CD14-positive monocyte (primary cell): Measurements from ENCODE around the gene CLASP1. TPM values are rescaled to one million over a fixed set of nuclear protein-coding genes. Genes with fewer than 3 reads are reported as not detected.

ENCODE experiments used
- DNase-seq, 3 donors: peaks; one replicate each; pipeline ENCODE4 v3.0.0-alpha.2; 2011 to 2022
- H2AFZ ChIP-seq: 2 replicates; pipeline ENCODE4 v1.6.0; 2012; ENCODE audit warnings: mild to moderate bottlenecking, low read depth, low read length, inconsistent platforms; ENCODE audit not compliant: insufficient read depth, poor library complexity, severe bottlenecking
- H3K27ac ChIP-seq, 2 donors: 1 replicate in 1 of 2; 2 replicates in 1 of 2; pipeline ENCODE4 v1.5.1; 2012 to 2013; ENCODE audit warnings: low read length in 2 of 2, control low read depth in 1 of 2, inconsistent platforms in 1 of 2, low read depth in 1 of 2, mild to moderate bottlenecking in 1 of 2
- H3K27me3 ChIP-seq, 2 donors: one replicate each; pipeline versions ENCODE4 v1.6.0 to v1.6.1; 2011 to 2013; ENCODE audit warnings: low read length in 2 of 2; ENCODE audit not compliant: control insufficient read depth in 2 of 2, insufficient read depth in 2 of 2
- H3K36me3 ChIP-seq, 2 donors: replicated peaks in 1 of 2; 1 replicate in 1 of 2; 2 replicates in 1 of 2; pipeline versions ENCODE4 v1.5.1 to v1.6.1; 2012 to 2013; ENCODE audit warnings: low read length in 2 of 2, control low read depth in 1 of 2, inconsistent platforms in 1 of 2, mild to moderate bottlenecking in 1 of 2; ENCODE audit not compliant: insufficient read depth in 2 of 2, control insufficient read depth in 1 of 2
- H3K4me1 ChIP-seq, 2 donors: 1 replicate in 1 of 2; 2 replicates in 1 of 2; pipeline versions ENCODE4 v1.5.1 to v1.6.1; 2012 to 2013; ENCODE audit warnings: low read length in 2 of 2, control low read depth in 1 of 2, inconsistent platforms in 1 of 2, mild to moderate bottlenecking in 1 of 2, moderate library complexity in 1 of 2; ENCODE audit not compliant: insufficient read depth in 2 of 2, control insufficient read depth in 1 of 2
- H3K4me2 ChIP-seq: replicated peaks from 2 replicates; pipeline ENCODE3; 2012; ENCODE audit warnings: low read length, moderate library complexity, mild to moderate bottlenecking; ENCODE audit not compliant: poor library complexity, severe bottlenecking; ENCODE audit errors: extremely low read depth
- H3K4me3 ChIP-seq, 3 experiments: fragments of 200-600 bp in 1 of 3; sonication (generic) in 1 of 3; replicated peaks in 1 of 3; 1 replicate in 2 of 3; 2 replicates in 1 of 3; pipeline ENCODE4 v1.5.1; 2011 to 2013; ENCODE audit warnings: low read length in 3 of 3, mild to moderate bottlenecking in 3 of 3, control low read depth in 2 of 3, low read depth in 2 of 3, inconsistent platforms in 1 of 3, moderate library complexity in 1 of 3
- H3K79me2 ChIP-seq: 2 replicates; pipeline ENCODE4 v1.6.0; 2012; ENCODE audit warnings: mild to moderate bottlenecking, control low read depth, inconsistent platforms, low read length, moderate library complexity; ENCODE audit not compliant: insufficient read depth
- H3K9ac ChIP-seq: 2 replicates; pipeline ENCODE4 v1.6.0; 2017; ENCODE audit warnings: low read length, mild to moderate bottlenecking; ENCODE audit not compliant: insufficient read depth, poor library complexity, severe bottlenecking
- H3K9me3 ChIP-seq, 2 donors: replicated peaks in 1 of 2; 1 replicate in 1 of 2; 2 replicates in 1 of 2; pipeline versions ENCODE4 v1.5.1 to v1.6.1; 2012 to 2013; ENCODE audit warnings: low read length in 2 of 2, control low read depth in 1 of 2; ENCODE audit not compliant: control insufficient read depth in 1 of 2, insufficient read depth in 1 of 2
- H4K20me1 ChIP-seq: 2 replicates; pipeline ENCODE4 v1.6.0; 2012; ENCODE audit warnings: mild to moderate bottlenecking, low read length, control low read depth, moderate library complexity; ENCODE audit not compliant: insufficient read depth
- H3K27ac Mint-ChIP-seq, 7 donors: one replicate each; pipeline ENCODE4 v1.8.0; 2020; ENCODE audit warnings: mild to moderate bottlenecking in 7 of 7, mixed read lengths in 7 of 7, moderate library complexity in 6 of 7, inconsistent platforms in 2 of 7
- H3K27me3 Mint-ChIP-seq, 3 donors: one replicate each; pipeline ENCODE4 v1.8.0; 2021 to 2022; ENCODE audit warnings: low read depth in 3 of 3, mild to moderate bottlenecking in 3 of 3, mixed read lengths in 3 of 3, moderate library complexity in 3 of 3, inconsistent platforms in 1 of 3
- H3K36me3 Mint-ChIP-seq, 2 donors: one replicate each; pipeline ENCODE4 v1.8.0; 2020; ENCODE audit warnings: mixed read lengths in 2 of 2, inconsistent platforms in 1 of 2, mild to moderate bottlenecking in 1 of 2
- H3K4me1 Mint-ChIP-seq: one replicate; pipeline ENCODE4 v1.8.0; 2020; ENCODE audit warnings: mild to moderate bottlenecking, mixed read lengths
- H3K4me3 Mint-ChIP-seq, 2 donors: one replicate each; pipeline ENCODE4 v1.8.0; 2020; ENCODE audit warnings: mild to moderate bottlenecking in 2 of 2, mixed read lengths in 2 of 2, moderate library complexity in 1 of 2
- H3K9me3 Mint-ChIP-seq, 7 donors: one replicate each; pipeline ENCODE4 v1.8.0; 2020 to 2022; ENCODE audit warnings: mixed read lengths in 7 of 7, mild to moderate bottlenecking in 6 of 7, moderate library complexity in 6 of 7, inconsistent platforms in 2 of 7
- WGBS: methylation state at CpG from one replicate; pipeline ENCODE4 v1.1.5; 2013; ENCODE audit warnings: missing lambda C conversion rate; ENCODE audit not compliant: insufficient coverage; 5-methylcytosine and 5-hydroxymethylcytosine counted together
- intact Hi-C, 2 donors: fragments of 100-400 bp; cut with micrococcal nuclease; formaldehyde crosslinking; loops; one replicate each; pipeline versions ENCODE4 v1.15.0 to v1.15.1; 2023
- polyA plus RNA-seq, 3 donors: library from polyadenylated mRNA; depleted of rRNA in 1 of 3; unstranded in 2 of 3; stranded (reverse) in 1 of 3; fragments of 300-500 nt in 2 of 3; fragments of >200 nt in 1 of 3; fragmentation: Illumina TruSeq in 2 of 3; gene quantifications; 1 replicate in 2 of 3; 2 replicates in 1 of 3; pipeline ENCODE4 v1.2.3, GENCODE V29; 2012 to 2021
- TF ChIP-seq, protein P1 (sequence below): fragments of 200-600 bp; IDR thresholded peaks from one replicate; pipeline ENCODE4 v1.8.0; 2022; ENCODE audit warnings: antibody characterized with exemption, mild to moderate bottlenecking

Gene CLASP1
- polyA plus RNA-seq, 3 donors, result 4.8 to 8.1 (median 7.6) TPM

GRCh38 chr2:121613774-121614173, 35.5 kb downstream of the CLASP1 start:
- WGBS, result 100% methylated on average over 1 of the region's 1 CpG
- no peak overlapping the region for H3K4me3 Mint-ChIP-seq
- H3K36me3 ChIP-seq, result peaks cover 5 to 19% of the 10 kb centered on the region in 2 donors
- TF ChIP-seq, protein P1, sequence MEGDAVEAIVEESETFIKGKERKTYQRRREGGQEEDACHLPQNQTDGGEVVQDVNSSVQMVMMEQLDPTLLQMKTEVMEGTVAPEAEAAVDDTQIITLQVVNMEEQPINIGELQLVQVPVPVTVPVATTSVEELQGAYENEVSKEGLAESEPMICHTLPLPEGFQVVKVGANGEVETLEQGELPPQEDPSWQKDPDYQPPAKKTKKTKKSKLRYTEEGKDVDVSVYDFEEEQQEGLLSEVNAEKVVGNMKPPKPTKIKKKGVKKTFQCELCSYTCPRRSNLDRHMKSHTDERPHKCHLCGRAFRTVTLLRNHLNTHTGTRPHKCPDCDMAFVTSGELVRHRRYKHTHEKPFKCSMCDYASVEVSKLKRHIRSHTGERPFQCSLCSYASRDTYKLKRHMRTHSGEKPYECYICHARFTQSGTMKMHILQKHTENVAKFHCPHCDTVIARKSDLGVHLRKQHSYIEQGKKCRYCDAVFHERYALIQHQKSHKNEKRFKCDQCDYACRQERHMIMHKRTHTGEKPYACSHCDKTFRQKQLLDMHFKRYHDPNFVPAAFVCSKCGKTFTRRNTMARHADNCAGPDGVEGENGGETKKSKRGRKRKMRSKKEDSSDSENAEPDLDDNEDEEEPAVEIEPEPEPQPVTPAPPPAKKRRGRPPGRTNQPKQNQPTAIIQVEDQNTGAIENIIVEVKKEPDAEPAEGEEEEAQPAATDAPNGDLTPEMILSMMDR, result no peak
- no peak overlapping the region for H3K4me2 ChIP-seq
- no peak overlapping the region for H3K9ac ChIP-seq
- H3K4me1 ChIP-seq, result peaks cover 0 to 7% of the 10 kb centered on the region in 2 donors
- peaks cover 56% of the 10 kb centered on the region for H3K79me2 ChIP-seq
- H3K9me3 ChIP-seq, result peaks cover 40 to 57% of the 10 kb centered on the region in 2 donors
- H3K9me3 Mint-ChIP-seq, result peaks cover 2 to 16% (median 9%) of the 10 kb centered on the region in 7 donors
- no peak overlapping the region for H3K4me3 ChIP-seq
- H3K27ac ChIP-seq, result no peak overlapping the region
- no peak overlapping the region for H2AFZ ChIP-seq
- DNase-seq, result no peak
- H3K4me1 Mint-ChIP-seq, result no peaks in the 10 kb centered on the region
- intact Hi-C loops, result loop anchor here (2.0 to 5.0 kb wide), 3 partner anchors 35 to 124 kb away; partner anchors contain the start of genes CLASP1 (in 1 of the 2) and NIFK (in 1 of the 2)
- H3K27me3 ChIP-seq, result no peaks in the 10 kb centered on the region
- peaks cover 17 to 24% of the 10 kb centered on the region in 2 donors for H3K36me3 Mint-ChIP-seq
- peaks cover 21% of the 10 kb centered on the region for H4K20me1 ChIP-seq
- peaks cover 0 to 3% (median 0%) of the 10 kb centered on the region in 3 donors for H3K27me3 Mint-ChIP-seq
- no peak overlapping the region for H3K27ac Mint-ChIP-seq

DNA sequence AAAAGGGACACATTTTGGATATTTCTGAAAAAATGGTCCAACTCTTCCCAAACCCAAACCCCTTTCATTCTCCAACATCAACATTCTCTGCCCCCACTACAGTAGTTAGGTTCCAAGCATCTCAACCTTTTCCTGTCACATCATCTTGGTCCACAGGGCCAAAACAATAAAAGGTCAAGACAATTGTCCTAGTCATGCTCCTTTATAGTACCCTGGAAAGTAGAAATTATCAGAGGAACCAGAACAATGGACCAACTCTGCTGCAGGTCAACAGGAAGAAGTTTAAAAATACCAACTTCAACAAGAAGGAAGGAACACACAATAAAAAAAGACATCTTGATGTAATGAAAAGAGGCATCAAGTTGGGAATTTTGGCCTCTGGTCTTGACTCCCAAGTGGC, 36.1 kb downstream of the CLASP1 start:
- Mint-ChIP-seq H3K4me3 (no peak overlapping the region), H3K9me3 (peaks cover 5 to 20% (median 13%) of the 10 kb centered on the region in 7 donors), H3K36me3 (peaks cover 20 to 27% of the 10 kb centered on the region in 2 donors), H3K4me1 (no peaks in the 10 kb centered on the region), H3K27ac (peak overlapping the region in 2 of 7 donors; percentile 54), H3K27me3 (peaks cover 0 to 3% (median 0%) of the 10 kb centered on the region in 3 donors)
- Histone ChIP-seq H3K9me3 (peaks cover 44 to 61% of the 10 kb centered on the region in 2 donors), H3K4me2 (no peak overlapping the region), H3K9ac (no peak overlapping the region), H3K36me3 (peaks cover 5 to 19% of the 10 kb centered on the region in 2 donors), H3K27ac (no peak overlapping the region), H3K4me1 (peaks cover 0 to 7% of the 10 kb centered on the region in 2 donors), H2AFZ (no peak overlapping the region), H4K20me1 (peaks cover 18% of the 10 kb centered on the region), H3K4me3 (no peak overlapping the region), H3K27me3 (no peaks in the 10 kb centered on the region), H3K79me2 (peaks cover 58% of the 10 kb centered on the region)
- intact Hi-C loops, result loop anchor here (2.0 to 5.0 kb wide), 3 partner anchors 36 to 124 kb away; partner anchors contain the start of genes CLASP1 (in 1 of the 2) and NIFK (in 1 of the 2)
- no peak for DNase-seq
- TF ChIP-seq, protein P1, result no peak
